NCI-H774 (cell line): ENCODE measurements around the gene SBNO1.
"Not testable (repeated sequence)": the region's sequence is repeated elsewhere in the genome, so short reads cannot be mapped to it uniquely, and the experiment has no call there.

Source experiments
- DNase-seq: peaks from one replicate; lab custom pipeline; 2025; lab: John Stamatoyannopoulos, UW

SBNO1 gene

DNA sequence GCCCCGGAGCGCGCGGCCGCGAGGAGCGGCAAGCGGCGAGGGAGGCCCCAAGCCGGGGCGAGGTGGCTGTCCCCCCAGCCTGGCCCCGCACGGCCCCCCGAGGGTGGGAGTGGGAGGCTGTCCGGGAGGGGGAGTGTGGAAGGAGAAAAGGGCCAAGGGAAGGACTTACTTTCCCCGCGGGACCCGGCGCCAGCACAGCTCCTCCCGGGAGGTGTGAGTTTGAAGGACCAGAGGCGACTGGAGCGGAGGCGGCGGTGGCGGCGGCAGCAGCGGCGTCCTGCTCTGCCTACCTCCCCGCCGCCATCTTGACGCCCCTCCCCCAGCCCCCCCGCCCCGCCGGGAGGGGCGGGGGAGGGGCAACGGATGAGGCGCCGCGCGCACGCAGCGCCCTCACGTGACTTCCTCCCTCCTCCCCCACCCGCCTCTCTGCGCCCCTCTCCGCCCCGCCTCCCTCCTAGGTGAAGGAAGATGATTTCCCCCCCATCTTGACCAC is at the start of gene SBNO1:
TSS of gene SBNO1 (minus strand) at position 316 of the 493 bp plus-strand sequence. CDS start 14,406 bp downstream, outside the sequence.
- peak; percentile 95 for DNase-seq

- DNase-seq: no peak
Measured at GRCh38 chr12:123410041-123410412, 45.4 kb upstream of the SBNO1 start.

DNA sequence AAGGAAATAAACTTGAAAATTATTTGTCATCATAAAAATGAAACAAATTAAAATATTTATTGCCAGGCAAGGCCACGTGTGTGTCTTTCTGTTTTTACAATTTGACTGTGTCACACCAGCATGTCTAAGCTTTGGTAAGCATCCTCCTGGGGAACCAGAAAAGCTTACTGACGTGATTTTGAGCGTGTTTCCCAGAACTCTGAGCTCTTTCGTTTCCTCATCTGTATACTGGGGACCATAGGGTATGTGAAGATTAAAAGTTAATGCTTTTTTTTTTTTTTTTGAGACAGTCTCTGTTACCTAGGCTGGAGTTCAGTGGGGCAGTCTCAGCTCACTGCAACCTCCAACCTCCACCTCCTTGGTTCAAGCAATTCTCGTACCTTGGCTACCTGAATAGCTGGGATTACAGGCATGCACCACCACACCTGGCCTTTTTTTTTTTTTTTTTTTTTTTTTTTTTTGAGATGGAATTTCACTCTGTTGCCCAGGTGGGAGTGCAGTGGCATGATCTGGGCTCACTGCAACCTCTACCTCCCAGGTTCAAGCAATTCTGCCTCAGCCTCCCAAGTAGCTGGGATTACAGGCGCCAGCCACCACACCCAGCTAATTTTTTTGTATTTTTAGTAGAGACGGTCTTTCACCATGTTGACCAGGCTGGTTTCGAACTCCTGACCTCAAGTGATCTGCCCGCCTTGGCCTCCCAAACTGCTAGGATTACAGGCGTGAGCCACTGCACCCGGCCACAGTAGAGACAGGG is 44.8 kb upstream of the SBNO1 start:
- not testable (repeated sequence) for DNase-seq

DNA sequence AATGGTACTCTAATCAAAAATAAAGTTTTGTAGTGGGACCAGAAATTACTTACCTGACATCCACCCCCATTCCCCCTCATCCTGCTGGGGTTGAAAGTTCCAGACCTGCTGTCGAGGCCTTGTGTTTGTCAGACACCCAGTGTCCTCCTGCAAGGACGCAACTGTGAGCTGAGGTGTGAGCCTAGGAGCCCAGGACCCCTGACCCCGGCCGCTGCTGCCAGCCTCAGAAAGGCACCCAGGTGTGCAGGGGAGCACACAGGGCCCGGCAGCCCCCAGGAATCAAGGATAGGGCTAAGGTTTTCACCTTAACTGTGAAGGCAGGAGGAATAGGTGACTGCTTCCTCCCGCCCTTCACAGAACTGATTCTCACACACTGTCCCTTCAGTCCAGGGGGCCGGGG is 44.0 kb upstream of the SBNO1 start:
- not testable (repeated sequence) for DNase-seq

GRCh38 chr12:123407934-123408333 is 43.3 kb upstream of the SBNO1 start:
- DNase-seq: not testable (repeated sequence)

DNA sequence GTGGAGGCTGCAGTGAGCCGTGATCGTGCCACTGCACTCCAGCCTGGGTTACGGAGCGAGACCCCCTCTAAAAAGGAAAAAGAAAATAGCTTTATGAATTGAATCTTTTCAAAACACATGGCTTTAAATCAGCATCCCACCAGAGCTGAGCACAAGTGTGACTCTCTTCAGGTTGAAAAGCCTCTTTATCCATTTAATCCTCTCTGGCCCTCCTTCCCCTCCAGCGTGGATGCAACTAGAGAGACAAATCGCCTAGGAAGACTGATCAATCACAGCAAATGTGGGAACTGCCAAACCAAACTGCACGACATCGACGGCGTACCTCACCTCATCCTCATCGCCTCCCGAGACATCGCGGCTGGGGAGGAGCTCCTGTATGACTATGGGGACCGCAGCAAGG is 42.6 kb upstream of the SBNO1 start:
- DNase-seq: not testable (repeated sequence)

- DNase-seq: no peak
Measured at GRCh38 chr12:123404581-123404980, 39.9 kb upstream of the SBNO1 start.

DNA sequence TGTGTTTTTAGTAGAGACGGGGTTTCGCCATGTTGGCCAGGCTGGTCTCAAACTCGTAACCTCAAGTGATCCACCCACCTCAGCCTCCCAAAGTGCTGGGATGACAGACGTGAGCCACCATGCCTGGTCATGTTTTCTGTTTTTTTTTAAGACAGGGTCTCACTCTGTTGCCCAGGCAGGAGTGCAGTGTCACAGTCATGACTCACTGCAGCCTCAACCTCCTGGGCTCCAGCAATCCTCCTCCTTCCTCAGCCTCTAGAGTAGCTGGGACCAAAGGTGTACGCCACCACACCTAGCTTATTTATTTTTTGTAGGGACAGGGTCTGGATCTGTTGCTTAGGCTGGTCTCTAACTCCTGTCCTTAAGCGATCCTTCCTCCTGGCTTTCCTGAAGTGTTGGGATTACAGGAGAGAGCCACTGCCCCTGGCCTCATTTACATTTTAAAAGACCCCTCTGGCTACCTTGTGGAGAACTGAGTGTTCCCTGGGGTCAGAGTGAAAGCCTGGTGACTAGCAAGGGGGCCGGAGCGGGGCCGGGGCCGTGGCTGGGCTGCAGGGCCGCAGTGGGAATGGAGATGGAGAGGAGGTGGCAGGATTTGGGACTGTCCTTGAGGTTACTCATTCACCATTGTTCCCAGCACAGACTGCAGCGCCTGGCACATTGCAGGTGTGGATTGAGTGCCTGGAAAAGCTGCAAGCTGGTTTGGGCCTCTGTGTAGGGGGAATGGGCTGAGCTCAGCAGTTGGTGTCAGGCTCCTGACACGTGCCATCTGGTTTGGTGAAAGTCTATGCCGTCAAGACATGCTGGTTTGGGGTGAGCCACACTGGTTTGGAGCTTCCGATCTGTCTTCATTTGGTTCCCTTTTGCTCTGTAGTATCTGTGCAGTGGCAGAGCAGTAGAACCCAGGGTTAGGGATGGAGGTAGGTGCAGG is 37.4 kb upstream of the SBNO1 start:
- no peak for DNase-seq

DNA sequence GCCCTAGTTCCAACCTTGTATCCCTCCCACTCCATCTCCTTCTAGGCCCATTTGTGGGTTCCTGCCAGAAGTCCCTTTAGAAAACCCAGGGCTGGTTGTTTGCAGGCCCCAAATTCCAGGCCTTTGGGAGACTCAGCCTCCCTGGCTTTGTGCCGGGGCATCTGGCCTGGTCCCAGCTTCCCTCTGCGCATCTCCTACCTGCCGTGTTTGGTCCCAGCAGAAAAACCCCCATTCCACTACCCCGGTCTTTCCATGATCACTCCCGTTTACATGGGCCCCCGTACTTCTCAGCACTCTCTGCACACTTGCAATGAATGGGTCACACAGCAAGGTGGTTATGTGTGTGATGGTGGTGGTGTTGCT is 34.6 kb upstream of the SBNO1 start:
- DNase-seq: no peak

GRCh38 chr12:123398550-123399254 is 34.1 kb upstream of the SBNO1 start:
- DNase-seq: no peak

GRCh38 chr12:123398177-123398549 is 33.5 kb upstream of the SBNO1 start:
- no peak for DNase-seq

GRCh38 chr12:123397400-123397799 is 32.8 kb upstream of the SBNO1 start:
- DNase-seq: no peak

GRCh38 chr12:123396954-123397353 is 32.3 kb upstream of the SBNO1 start:
- no peak for DNase-seq

DNA sequence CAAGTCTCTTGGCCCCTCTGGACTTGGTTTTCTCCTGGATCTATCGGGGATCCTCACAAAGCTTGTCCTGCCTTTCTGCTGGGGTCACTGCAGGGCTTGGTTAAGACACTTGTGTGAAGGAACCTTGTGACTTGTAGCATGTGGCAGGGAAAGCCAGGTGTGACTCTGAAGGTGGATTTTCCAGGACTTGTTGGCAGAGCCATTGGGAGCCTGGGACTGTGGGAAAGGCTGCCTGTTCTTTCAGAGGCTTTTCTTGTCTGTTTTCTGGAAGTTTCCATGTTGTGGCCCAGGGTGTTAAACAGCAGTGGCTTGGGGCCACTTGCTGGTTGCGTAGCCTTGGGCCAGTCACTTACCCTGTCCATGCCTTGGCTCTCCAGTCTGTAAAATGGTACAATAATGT is 31.9 kb upstream of the SBNO1 start:
- DNase-seq: no peak

DNA sequence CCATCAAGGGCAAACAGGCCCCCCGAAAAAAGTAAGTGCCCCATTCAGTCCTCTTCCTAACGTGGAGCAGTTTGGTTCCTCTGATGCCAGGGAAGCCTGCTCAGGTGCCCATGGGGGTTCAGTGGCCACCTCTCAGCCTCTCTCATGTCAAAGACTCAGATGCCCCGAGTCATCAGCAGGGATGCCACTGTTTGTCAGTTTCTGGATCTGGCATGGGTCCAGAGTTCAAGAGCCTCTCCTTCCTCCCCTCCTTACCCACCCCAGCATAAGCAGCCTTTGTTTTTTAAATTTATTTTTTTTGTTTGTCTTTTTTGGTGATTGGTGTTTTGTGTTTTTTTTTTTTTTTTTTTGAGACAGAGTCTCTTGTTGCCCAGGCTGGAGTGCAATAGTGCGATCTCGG is 30.6 kb upstream of the SBNO1 start:
- no peak for DNase-seq

- DNase-seq: no peak
Measured at GRCh38 chr12:123393747-123394146, 29.1 kb upstream of the SBNO1 start.

DNA sequence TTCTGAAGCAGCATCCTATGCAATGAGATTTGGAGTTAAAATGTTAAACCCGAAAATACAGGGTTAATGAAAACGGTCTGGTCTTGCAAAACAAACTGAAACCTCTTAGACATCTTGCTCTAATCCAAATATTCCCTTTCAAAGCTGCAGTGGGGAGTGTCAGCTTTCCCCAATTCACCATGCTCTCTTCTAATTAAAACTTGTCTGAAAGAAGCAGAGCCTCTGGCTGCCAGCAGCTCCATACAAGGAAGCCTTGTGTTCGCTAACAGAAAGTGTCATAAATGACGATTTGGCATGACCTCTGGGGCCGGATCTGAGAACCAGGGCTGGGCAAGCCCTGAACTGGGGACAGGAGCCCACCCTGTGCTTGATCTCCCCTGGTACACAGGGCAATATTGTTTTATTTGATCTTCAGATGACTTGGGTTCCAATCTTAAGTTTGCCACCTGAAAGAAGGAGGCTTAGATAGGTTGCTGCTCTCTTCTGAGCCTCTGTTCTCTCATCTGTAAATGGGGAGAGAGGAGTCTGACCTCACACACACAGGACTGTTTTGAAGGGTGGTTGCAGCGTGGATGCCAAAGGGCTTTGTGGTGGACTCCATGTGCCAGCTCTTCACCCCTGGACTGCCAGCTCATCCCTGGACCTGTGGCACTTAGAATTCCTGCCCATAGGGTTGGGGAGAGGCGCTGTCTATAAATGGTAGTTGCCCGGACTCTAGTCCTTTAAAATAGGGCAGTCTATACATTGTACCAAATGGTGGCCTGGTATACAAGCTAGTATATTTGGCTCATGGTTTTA is 27.1 kb upstream of the SBNO1 start:
- DNase-seq: no peak

DNA sequence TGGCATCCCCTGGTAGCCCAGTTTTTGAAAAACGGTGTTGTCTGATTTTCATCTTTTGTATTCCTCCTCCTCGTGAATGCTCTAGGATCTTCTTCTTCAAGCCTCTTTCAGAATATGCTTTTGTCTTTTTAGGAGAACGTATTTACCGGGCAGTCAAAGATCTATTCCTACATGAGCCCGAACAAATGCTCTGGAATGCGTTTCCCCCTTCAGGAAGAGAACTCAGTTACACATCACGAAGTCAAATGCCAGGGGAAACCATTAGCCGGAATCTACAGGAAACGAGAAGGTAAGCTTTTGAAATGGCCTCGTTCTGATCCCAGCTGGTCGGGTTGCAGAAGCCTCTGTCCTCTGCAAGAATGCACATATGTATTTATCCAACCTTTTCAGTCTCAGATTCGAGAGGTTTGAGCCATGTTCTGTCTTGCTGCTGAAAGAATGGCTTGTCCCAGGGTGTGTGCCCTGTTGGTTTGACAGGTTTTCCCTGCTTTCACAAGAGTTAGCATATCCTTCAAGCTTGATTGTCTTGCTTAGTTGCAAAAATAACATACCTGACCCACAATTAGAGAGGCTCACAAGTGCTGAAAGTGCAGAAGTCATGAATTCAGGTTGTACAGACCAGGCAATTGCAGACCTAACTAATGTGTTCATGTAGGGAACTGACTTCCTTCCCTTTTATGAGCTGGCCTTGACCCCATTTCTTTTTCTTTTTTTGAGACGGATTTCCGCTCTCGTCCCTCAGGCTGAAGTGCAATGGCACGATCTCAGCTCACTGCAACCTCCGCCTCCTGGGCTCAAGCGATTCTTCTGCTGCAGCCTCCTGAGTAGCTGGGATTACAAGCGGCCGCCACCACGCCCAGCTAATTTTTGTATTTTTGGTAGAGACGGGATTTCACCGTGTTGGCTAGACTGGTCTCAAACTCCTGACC is 26.1 kb upstream of the SBNO1 start:
- DNase-seq: no peak

- DNase-seq: no peak
Measured at GRCh38 chr12:123389560-123390351, 25.1 kb upstream of the SBNO1 start.
